Stimulated activated naive CD4-positive, alpha-beta T cell (primary cell): Measurements from ENCODE around the gene AP2M1.

Source experiments
- DNase-seq, 6 experiments: peaks; one replicate each; lab custom pipeline; 2025; lab: John Stamatoyannopoulos, UW

Gene AP2M1

GRCh38 chr3:184180165-184180564 lies 5.5 kb downstream of the AP2M1 start:
- no peak for DNase-seq

DNA sequence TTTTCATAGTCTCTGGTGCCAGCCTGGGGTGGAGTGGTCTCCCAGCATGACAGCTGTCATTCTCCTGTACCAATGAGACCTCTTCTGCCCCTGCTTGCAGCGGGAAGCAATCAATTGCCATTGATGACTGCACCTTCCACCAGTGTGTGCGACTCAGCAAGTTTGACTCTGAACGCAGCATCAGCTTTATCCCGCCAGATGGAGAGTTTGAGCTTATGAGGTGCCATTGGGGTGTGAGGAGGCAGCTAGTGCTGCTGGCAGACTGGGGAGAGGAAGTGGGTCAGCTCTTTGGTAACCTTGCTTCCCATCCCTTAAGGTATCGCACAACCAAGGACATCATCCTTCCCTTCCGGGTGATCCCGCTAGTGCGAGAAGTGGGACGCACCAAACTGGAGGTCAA lies 6.9 kb downstream of the AP2M1 start:
- no peak for DNase-seq

DNA sequence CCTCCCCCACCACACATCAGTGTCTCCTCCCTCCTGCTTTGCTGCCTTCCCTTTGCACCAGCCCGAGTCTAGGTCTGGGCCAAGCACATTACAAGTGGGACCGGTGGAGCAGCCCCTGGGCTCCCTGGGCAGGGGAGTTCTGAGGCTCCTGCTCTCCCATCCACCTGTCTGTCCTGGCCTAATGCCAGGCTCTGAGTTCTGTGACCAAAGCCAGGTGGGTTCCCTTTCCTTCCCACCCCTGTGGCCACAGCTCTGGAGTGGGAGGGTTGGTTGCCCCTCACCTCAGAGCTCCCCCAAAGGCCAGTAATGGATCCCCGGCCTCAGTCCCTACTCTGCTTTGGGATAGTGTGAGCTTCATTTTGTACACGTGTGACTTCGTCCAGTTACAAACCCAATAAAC lies 9.0 kb downstream of the AP2M1 start:
- no peak for DNase-seq

- DNase-seq, result no peak
Observed at GRCh38 chr3:184184546-184185230, 10.0 kb downstream of the AP2M1 start.

GRCh38 chr3:184185461-184186183 lies 11.0 kb downstream of the AP2M1 start:
- peak; percentile 97 to 100 (median 99) for DNase-seq

DNA sequence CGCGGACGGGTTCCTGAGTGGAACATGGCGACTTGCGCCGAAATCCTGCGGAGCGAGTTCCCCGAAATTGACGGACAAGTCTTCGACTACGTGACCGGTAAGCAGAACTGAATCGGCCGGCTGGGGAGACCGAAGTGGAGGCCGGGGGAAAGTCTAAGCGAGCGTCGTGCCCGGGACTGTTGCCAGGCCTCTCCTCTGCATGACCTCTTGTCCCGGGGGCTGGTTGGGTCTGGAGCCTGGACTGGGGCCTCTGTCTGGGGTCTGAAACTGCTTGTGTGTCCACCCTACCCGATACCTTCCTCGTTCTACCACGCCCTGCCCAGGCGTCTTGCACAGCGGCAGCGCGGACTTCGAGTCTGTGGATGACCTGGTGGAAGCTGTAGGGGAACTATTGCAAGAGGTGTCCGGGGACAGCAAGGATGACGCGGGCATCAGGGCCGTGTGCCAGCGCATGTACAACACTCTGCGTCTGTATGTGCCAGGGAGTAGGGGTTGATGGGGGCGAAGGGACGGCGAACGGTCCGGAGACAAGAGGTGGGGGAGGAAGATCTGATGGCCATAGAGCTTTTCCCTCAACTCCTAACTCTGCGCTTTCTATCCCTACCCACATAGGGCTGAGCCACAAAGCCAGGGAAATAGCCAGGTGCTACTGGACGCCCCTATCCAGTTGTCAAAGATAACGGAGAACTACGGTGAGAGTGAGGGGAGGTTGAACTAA lies 11.7 kb downstream of the AP2M1 start, which contains the start of gene ABCF3:
Gene ABCF3 (plus strand): TSS at position 16 of the 718 bp plus-strand sequence. CDS start 9 bp downstream, at position 25.
- no peak for DNase-seq

GRCh38 chr3:184186902-184187207 lies 12.2 kb downstream of the AP2M1 start:
- DNase-seq, result no peak

GRCh38 chr3:184188080-184188479 lies 13.4 kb downstream of the AP2M1 start:
- DNase-seq, result no peak

DNA sequence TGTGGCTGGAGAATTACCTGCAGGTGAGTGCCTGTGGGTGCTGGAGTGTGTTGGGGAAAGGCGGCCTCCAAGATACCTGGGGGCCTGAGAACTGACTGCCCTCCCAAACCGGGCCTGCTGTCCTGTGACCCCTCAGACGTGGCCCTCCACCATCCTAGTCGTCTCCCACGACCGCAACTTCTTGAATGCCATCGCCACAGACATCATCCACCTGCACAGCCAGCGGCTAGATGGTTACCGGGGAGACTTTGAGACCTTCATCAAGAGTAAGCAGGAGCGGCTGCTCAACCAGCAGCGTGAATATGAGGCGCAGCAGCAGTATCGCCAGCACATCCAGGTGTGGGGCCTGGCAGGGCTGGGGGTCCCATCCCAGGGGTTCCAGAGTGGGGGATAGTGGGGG lies 14.8 kb downstream of the AP2M1 start:
- DNase-seq, result no peak

- no peak for DNase-seq
Observed at GRCh38 chr3:184192889-184193288, 18.2 kb downstream of the AP2M1 start.

DNA sequence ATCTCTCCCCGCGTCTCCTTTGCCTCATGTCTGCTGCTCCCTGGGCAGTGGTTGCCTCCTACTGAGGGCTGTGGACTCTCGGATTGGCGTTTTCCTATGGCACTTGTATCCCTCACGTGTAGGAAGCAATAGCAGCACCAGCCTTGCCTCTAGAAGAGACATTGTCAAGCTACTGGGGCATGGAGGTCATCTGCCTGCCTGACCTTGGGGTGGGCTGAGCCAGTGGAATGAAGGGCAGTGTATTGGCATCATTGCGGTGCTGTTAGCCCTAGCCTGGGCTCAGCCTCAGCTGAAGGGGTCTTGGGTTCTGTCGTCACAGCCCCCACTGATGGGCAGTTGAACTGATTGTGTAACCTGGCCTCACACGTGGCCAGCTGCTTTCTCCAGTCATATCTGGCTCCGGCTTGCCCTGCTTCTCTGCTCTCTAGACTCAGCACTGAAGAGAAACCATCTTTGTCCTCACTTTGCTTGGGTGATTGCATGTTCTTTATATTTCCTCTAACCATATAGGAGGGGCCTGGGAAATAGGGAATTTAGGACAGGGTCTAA lies 19.4 kb downstream of the AP2M1 start:
- DNase-seq, result no peak

GRCh38 chr3:184196536-184196935 lies 21.9 kb downstream of the AP2M1 start:
- no peak for DNase-seq

GRCh38 chr3:184198509-184198908 lies 23.9 kb downstream of the AP2M1 start:
- no peak for DNase-seq

- DNase-seq, result no peak
Observed at GRCh38 chr3:184200825-184201224, 26.2 kb downstream of the AP2M1 start.

DNA sequence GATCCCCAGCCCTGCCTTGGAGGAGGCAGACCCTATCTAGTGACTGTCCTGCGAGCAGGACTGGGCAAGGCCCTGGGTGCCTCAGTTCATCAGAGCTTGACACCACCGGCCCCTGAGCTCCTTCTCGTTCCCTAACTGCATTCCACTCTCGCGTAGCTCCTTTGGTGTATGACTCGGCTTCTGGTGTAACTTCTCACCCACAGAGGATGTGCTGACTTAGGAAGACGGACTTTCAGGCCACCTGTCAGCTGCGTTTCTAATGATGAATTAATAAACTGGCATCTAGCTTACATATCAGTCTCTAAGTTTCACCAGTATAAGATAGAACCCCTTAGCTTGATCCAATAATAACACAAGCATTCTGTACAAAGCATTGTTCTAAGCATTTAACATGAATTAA lies 28.9 kb downstream of the AP2M1 start:
- DNase-seq, result no peak

DNA sequence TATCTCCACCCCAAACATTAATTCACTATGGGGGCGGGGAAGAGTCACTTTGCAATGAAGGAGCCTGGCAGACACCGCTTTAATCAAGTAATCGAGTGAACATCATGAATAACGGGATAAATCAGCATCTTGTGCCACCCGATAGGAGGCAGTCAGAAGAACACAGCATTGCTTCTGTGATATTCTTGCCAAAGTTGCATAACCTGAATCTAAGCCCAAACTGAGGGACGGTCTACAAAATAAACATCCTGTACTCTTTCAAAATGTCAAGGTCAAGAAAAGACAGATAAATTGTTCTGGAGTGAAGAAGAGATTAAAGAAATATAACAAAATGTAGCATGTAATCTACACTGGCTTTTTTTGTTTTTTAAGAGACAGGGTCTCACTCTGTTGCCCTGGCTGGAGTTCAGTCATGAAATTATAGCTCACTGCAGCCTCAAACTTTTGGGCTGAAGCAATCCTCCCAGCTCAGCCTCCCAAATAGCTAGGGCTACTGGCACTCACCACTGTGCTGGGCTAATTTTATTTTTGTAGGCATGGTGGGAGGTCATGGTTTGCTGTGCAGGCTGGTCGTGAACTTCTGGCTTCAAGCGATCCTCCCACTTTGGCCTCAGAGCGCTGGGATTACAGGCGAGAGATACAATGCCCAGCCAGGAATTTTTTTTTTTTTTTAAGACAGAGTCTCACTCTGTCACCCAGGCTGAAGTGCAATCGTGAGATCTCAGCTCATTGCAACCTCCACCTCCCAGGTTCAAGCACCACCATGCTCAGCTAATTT lies 34.7 kb downstream of the AP2M1 start:
- no peak for DNase-seq

GRCh38 chr3:184211297-184211696 lies 36.6 kb downstream of the AP2M1 start:
- no peak for DNase-seq

DNA sequence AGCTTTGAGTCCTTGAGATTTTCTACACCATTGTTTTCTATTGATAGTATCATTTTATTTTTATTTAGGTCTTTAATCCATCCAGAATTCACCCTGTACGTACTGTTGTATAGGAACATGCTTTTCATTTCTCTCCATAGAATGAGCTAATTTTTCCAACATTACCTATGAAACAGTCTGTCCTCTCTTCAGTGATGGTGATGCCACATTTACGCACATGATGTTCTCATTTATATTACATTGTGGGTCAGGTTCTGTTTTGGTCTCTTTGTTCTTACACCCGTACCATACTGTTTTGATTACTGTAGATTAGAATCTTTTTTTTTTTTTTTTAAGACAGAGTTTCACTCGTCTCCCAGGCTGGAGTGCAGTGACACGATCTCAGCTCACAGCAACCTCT lies 37.1 kb downstream of the AP2M1 start:
- no peak for DNase-seq

GRCh38 chr3:184218814-184219213 lies 44.2 kb downstream of the AP2M1 start:
- no peak for DNase-seq

DNA sequence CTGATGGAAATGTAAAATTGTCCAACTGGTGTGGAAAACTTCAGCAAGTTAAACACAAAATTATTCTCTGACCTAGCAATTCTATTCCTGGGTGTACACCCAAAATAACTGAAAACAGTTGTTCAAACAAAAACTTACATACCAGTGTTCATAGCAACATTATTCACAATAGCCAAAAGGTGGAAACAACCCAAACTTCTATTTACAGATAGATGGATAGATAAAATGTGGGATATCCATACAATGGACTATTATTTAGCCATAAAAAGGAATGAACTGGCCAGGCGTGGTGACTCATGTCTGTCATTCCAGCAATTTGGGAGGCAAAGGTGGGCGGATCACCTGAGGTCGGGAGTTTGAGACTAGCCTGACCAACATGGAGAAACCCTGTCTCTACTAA lies 47.9 kb downstream of the AP2M1 start:
- DNase-seq, result no peak

DNA sequence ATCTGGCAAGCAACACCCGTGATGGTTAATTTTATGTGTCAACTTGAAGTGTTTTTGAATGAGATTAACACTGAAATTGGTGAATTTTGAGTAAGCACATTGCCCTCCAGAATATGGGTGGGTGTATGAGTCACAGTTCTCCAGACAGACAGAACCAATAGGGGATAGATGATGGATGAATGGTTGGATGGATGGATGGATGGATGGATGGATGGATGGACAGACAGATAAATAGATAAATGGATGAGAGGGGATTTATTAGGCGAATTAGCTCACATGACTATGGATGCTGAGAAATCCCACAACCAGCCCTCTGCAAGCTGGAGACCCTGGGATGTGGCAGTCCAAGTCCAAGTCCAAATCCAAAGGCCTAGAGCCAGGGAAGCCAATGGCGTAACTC lies 49.3 kb downstream of the AP2M1 start:
- DNase-seq, result no peak

- peak in 5 of 6 experiments; percentile 17 to 58 (median 32) for DNase-seq
Observed at GRCh38 chr3:184227481-184227935, 52.9 kb downstream of the AP2M1 start.
